ENCODE results near the gene RPS8. TPM values are rescaled to one million over a fixed set of nuclear protein-coding genes. Genes with fewer than 3 reads are reported as not detected.

RPS8 gene
- total and polyA plus RNA-seq, 4 donors, result 258 to 891 (median 575) TPM

- Histone ChIP-seq H3K4me1 (ENCODE audit: control insufficient read depth in 4 of 4, insufficient read depth in 4 of 4, low read length in 3 of 4) (peaks cover 0 to 1% (median 0%) of the 10 kb centered on the region in 4 donors), H3K4me3 (ENCODE audit: low read depth in 1 of 3, low read length in 3 of 3) (no peak overlapping the region), H3K36me3 (ENCODE audit: control insufficient read depth in 4 of 4, insufficient read depth in 3 of 4, low read depth in 1 of 4, low read length in 3 of 4) (no peaks in the 10 kb centered on the region), H3K27me3 (ENCODE audit: control insufficient read depth in 4 of 4, insufficient read depth in 4 of 4, low read length in 3 of 4) (no peaks in the 10 kb centered on the region), H3K27ac (ENCODE audit: low read depth in 1 of 2, low read length in 2 of 2) (no peak overlapping the region), H3K9me3 (ENCODE audit: control insufficient read depth in 4 of 4, low read length in 3 of 4) (no peaks in the 10 kb centered on the region), H3K9ac (ENCODE audit: low read depth in 1 of 2, low read length in 2 of 2) (no peak overlapping the region)
- TF ChIP-seq JUND (IDR thresholded peaks at IDR 0.05) (no peak), TAF1 (conservative IDR thresholded peaks at IDR 0.05) (no peak), EGR1 (IDR thresholded peaks at IDR 0.05; ENCODE audit: low read depth in 2 of 2) (no peak), MAX (IDR thresholded peaks at IDR 0.05) (no peak), YY1 (IDR thresholded peaks at IDR 0.05) (no peak), FOXA2 (IDR thresholded peaks at IDR 0.05) (no peak), RXRA (IDR thresholded peaks at IDR 0.05) (no peak), NR2F2 (IDR thresholded peaks at IDR 0.05) (no peak), REST (IDR thresholded peaks at IDR 0.05) (no peak), HNF4G (IDR thresholded peaks at IDR 0.05) (no peak), FOXA1 (IDR thresholded peaks at IDR 0.05) (no peak), HNF4A (conservative IDR thresholded peaks at IDR 0.05) (no peak), SP1 (IDR thresholded peaks at IDR 0.05) (no peak), CTCF (IDR thresholded peaks at IDR 0.05; ENCODE audit: low read depth, low read length, missing input control) (no peak), GABPA (IDR thresholded peaks at IDR 0.05 in 1 of 2, conservative IDR thresholded peaks at IDR 0.05 in 1 of 2) (no peak), ZBTB33 (IDR thresholded peaks at IDR 0.05) (no peak), ATF3 (IDR thresholded peaks at IDR 0.05) (no peak), RAD21 (IDR thresholded peaks at IDR 0.05) (no peak)
- WGBS, result 75% methylated on average over 1 of the region's 1 CpG
- DNase-seq (ENCODE audit: low spot score), result no peak
These were observed 42.0 kb upstream of the RPS8 start for GRCh38 chr1:44733365-44733764.
